ENCODE data around the gene CASR.

CASR gene

DNA sequence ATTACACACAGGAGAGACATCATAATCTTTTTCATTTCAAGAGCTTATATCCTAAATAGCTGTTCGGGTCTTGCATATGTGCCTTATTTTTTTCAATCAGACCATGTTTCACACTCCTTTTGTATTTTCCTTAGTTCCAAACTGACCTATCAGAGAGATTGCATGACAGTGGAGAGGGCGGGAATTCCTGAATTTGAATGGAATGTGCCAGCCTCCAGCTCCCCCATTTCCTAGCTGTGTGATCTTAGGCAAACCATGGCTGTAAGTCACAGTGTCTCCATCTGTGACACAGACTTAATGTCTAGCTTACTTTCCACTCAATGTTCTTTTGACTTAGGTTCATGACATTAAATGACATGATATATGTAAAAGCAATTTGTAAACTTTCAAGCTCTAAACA lies 79.6 kb downstream of the CASR start:
- DNase-seq = no peak

DNA sequence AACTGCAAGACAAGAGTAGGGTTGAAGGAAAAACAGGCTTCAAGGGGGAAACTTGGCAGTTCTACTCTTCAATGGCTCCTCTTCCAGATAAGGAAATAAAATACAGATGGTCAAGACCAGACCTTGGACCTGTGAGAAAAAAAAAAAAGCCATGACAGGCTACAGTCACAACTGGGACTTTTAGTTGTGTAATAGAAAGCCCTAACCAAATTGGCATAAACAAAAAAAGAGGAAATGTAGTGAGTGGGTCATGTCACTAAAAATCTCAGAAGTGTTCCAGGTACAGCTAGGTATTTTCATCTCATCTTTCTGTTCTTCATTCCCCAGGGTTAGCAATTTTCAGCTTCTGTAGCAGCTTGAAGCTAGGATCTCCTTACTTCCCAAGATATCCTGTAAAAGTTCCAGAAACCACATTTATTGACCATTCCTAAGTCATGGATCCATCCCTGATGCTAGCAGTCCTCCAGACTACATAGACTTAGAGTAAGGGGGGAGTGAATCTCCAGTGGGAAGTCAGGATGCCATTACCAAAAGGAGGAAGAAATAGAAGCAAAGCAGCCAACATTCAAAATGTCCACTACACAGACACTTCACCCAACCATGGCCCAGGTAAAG lies 80.6 kb downstream of the CASR start:
- no peak for DNase-seq

DNA sequence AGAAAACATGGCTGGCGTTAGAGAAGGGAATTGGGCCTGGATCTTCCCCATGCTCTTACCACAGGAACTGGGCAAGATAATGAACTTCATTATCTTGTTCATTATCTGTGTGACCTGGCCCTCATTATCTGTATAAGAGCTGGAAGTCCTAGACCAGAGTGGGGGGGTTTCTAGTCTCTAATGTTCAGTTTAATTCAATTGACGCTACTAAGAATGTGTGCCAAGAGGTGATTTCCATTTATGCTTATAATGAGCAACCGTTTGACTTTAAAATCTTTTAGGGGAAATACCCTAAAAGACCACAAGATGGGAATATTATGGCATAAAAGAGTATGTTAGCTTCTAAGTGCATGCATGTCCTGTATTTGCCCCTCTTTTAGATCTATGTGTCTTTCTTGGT lies 82.5 kb downstream of the CASR start:
- no peak for DNase-seq

DNA sequence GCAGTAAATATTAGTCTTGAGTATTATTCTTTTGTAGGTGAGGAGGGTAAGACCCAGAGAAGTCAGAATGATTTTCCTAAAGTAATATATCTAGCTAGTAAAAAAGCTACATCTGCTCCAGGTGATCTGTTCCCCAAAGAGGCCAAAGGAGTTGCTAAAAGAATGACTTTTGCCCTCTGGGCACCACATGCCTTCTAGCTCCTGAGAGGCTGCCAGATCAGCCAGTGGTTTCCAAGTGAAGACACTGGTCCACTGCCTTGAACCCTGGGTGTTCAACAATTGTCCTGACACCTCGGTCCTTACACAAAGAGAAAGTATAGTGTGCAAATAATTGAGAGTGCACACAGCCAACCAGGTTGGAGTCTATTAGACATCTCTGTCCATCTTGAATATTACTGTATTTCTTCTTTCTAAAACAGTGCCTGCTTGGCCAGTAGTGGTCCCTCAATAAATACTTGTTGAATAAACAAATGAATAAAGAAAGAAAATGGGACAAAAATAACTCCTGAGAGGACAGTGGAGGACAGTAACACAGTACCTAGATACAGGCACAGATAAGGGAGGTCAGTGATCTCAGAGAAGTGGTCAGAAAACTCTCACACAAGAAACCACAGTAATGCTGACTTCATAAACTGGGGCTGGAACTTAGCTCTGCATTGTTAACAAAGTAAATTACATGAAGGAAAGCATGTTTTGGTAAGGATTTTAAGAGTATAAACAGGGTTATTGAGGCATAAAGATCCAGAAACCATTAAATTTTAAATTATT lies 85.0 kb downstream of the CASR start:
- DNase-seq = no peak

DNA sequence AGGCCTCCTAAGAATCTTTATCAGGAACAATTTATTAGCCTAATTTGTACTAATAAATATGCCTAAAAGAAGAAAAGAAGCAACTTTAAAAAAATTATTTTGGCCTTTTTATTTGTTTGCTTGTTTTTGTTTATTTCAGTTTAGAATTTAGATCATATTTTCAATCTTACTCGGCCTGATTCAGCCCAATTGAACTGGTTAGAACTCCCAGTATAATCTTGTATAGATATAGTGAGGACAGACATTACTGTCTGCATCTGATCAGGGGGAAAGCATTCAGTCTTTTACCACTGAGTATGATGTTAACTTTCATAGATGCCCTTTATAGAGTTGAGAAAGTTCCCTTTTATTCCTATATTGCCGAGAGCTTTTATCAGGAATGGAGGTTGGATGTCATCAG lies 85.6 kb downstream of the CASR start:
- DNase-seq = no peak

DNA sequence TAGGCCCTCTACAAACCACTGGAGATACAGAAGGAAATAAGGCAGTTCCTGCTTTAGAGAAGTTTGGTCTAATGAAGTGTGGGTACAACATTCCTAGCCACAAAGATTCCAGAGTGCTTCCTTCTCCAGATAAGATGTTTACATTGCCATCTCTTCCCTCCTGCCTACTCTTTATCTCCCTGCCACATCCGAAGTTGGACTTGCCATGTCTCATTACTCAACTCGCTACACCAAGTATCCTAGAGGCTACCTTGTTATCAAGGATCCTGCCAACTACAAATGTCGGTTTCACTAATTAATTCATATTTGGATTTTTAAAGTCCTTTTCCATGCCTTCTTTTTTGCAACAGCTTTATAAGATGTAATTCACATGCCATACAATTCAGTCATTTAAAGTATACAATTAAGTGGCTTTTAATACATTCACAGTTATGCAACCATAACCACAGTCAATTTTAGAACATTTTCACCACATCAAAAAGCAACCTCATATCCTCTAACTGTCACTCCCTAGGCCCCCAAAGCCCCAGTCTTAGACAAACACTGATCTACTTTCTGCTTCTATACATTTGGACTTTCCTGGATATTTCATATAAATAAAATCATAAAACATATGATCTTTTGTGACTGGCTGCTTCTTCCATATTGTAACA lies 87.9 kb downstream of the CASR start:
- no peak for DNase-seq

DNA sequence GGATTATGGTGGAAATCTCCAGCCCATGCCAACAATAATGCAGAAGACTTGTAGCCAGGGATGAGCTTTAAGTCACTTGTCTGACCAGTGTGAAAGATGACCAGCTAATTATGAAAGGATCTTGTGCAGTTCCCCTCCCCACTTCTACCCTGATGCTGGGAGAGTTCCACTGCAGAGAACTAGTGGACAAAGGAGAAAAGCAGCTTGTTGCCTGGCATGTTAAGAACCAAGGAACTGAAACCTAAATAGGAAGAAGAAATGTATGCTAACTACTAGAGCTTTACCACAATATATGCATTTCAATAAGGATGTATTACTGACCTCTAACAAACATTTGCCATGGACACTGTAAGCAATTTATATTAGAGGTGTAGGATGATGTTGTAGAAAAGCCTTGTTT lies 89.4 kb downstream of the CASR start:
- DNase-seq = no peak

DNA sequence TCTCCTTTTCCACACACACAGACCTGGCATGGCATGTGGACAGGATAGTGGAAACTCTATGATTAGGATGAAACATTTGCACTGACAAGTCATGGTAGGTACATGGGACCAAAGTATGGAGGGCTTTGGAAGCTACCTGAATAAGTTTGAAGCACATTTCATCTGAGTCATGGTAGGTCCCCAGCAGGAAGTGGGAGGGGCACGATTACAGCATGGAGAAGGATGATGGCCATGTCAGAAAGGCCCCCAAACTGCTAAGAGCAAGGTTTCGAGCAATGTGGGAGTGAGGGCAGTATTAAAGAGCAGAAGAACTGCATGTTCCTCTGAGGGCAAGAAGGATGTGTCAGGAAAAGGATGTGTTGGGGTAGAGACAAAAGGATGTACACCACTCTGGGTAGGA lies 90.0 kb downstream of the CASR start:
- DNase-seq = no peak

DNA sequence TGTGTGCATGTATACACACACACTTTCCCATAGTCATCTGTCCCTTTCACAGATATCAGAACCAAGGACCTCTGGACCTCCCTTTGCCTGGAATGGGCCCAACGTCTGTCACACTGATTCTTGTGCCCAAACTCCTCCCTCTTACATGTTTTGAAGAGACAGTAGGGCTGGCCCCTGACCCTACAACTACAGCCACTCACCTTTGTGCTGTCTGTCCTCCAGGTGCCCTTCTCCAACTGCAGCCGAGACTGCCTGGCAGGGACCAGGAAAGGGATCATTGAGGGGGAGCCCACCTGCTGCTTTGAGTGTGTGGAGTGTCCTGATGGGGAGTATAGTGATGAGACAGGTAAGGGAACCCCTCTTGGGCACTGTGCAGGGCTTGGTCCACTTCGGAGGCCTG lies 98.4 kb downstream of the CASR start:
- DNase-seq = no peak

DNA sequence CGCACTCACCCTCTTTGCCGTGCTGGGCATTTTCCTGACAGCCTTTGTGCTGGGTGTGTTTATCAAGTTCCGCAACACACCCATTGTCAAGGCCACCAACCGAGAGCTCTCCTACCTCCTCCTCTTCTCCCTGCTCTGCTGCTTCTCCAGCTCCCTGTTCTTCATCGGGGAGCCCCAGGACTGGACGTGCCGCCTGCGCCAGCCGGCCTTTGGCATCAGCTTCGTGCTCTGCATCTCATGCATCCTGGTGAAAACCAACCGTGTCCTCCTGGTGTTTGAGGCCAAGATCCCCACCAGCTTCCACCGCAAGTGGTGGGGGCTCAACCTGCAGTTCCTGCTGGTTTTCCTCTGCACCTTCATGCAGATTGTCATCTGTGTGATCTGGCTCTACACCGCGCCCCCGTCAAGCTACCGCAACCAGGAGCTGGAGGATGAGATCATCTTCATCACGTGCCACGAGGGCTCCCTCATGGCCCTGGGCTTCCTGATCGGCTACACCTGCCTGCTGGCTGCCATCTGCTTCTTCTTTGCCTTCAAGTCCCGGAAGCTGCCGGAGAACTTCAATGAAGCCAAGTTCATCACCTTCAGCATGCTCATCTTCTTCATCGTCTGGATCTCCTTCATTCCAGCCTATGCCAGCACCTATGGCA lies 100.5 kb downstream of the CASR start:
- no peak for DNase-seq

DNA sequence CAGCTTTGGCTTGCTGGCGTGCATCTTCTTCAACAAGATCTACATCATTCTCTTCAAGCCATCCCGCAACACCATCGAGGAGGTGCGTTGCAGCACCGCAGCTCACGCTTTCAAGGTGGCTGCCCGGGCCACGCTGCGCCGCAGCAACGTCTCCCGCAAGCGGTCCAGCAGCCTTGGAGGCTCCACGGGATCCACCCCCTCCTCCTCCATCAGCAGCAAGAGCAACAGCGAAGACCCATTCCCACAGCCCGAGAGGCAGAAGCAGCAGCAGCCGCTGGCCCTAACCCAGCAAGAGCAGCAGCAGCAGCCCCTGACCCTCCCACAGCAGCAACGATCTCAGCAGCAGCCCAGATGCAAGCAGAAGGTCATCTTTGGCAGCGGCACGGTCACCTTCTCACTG lies 101.0 kb downstream of the CASR start:
- no peak for DNase-seq

DNA sequence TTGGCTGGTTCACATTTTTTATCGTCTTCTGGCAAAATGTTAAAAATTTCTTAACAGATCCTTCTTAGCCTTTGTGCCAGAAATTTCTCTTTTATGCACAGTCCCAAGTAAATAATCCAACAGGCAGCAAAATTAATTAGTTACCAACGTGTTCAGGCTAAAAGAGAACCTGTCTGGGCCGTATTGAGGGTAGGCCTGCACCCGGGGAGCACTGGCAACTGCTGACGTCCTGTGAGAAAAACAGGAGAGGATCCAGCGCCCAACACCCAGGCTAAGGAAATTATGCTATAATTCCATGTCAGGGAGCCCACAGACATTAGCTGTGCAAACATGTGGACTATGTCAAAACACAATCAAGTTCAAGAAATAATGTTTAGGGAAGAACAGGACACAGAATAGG lies 110.9 kb downstream of the CASR start:
- DNase-seq = no peak

DNA sequence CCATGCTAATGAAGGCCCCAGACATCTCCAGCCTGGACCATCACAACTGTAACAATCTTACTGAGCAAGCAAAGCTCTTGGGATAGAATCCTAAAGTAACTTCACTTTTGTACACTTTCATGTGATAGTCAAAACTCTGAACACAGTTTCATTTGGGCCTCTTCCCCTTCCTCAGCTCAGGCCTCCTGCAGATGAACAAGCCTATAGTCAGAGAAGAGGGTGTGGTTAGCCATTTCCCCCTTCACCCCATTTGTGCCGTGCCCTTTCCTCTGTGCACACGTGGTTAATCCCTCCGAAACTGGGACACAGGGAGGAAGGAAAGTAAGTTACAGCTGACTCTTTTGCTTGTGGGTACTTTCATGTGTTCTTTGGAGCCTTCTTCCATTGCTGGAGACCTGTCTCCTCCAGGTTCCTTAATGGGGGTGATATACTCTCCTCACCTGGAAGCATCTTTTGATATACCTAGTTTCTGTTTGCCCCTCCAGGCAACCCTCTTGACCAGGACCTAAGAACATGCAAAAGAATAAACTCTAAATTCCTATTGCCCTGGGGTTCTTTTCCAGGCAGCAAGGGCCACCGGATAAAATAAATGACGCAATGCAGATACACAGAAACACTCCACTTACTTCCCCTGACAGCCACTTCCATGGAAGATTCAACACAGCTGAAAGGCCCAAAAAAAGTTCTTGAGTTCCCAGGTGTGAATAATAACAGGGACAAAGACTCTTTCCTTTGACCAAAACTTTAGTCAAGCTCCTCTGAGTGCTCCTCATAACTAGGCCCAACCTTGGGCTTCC lies 112.0 kb downstream of the CASR start:
- no peak for DNase-seq

DNA sequence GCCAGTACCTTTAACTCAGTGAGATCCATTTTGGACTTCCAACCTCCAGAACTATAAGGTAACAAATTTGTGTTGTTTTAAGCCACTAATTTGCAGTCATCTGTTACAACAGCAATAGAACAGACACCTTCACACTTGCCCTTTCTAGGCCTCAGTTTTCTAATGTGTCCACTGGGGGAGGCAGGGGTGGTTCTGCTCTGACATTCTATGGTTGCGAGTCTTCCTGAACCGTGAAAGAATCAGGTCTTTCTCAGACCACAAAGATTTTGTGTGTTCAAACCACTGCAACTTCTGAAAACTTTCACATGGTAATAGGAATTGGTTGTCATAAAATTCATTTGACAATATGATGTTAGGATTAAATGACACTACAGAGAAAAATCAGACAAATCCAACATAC lies 114.8 kb downstream of the CASR start:
- DNase-seq = no peak

DNA sequence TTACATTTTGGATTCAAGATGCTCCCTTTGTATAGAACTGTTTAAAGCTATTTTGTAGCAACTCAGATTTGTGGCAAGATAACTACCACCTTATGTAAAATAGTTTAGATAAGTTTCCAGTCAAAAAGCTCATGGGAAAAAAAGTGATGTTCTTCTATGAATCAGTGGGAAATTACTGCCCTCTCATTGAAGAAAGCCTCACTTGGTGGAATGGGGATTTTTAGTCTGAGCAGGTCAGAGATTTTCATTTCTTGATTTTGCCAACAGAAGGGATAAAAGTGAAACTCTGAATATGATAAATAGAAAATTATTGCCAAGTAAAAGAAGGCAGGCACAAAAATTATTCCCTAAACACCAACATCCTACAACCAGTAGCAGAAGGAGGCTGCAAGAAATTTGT lies 115.7 kb downstream of the CASR start:
- no peak for DNase-seq

DNA sequence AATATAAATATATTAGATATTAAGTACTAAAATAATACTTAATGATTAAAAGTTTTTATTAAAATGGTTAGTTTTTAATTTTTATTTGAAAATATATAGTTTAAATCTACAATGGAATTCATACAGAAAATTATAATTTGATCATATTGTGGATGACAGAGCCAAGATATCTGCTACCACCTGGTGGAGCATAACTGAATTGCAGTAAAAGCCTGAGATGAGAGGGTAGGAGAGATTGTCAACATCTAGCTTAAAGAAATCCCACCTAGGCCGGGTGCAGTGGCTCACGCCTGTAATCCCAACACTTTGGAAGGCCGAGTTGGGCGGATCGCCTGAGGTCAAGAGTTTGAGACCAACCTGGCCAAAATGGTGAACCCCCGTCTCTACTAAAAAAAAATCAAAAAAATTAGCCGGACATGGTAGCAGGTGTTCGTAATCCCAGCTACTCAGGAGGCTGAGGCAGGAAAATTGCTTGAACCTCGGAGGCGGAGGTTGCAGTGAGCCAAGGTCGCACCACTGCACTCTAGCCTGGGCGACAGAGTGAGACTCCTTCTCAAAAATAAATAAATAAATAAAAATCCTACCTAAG lies 116.5 kb downstream of the CASR start:
- no peak for DNase-seq

DNA sequence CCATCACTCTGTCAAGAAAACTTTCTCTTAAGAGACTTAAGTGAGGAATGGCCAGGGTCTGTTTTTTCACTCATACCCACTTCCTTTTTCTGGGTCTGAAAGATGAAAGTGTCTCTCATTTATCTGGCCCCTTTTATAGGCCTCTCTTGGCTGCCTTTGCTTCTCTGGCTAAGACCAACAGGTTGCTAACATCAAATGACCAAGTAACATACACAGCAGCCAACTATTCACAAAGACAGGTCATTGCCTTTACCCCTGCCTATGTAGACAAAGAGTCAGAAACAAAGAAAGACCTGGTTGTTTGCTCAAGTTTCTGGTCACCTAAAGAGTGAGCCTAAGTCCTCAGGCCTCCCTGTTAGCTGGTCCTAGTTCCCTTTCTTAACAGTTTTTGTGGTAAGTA lies 117.6 kb downstream of the CASR start:
- DNase-seq = no peak

DNA sequence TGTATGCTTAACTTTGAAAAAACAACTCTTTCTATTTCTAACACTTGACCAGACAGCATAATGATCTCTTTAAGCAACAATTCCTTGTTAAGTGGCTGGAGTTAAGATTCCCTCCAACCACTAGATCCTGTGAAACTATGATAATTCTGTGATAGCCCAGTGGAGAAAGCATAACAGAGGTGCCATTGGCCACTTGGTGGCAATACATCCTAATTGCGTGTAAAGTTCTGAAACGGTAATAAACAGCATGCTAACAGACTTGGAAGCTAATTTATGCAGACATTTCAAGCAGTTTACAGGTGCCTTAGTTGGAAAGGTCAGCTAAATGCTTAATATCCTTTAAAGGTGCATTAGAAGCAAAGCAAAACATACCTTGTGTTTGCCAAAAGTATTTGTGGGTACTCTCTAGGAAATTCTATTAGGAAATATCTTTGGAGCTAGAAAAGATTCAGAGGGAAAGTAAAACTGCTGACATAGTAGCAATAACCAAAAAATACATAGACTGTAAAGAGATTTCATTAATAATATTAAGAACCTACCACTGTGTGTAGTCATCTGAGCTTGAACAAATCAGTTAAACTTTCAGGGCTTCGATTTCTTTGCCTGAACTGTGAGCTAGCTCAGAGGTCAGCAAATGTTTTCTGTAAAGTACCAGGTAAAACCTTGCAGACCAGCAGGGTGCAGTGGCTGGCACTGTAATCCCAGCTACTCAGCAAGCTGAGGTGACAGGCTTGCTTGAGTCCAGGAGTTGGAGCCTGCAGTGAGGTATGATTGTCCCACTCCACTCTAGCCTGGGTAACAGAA lies 122.6 kb downstream of the CASR start:
- peak in 1 of 2 experiments; percentile 16 for DNase-seq

DNA sequence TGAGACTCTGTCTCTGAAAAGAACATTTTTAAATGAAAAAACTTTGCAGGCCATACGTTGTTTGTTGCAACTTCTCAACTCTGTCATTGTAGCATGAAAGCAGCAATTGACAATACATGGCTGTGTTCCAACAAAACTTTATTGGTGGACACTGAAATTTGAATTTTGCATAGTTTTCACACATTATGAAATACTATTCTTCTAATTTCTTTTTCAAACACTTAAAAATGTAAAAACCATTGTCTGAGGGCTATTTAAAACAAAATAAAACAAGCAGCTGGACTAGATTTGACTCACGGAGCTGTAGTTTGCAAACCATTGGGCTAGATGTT lies 123.1 kb downstream of the CASR start:
- no peak for DNase-seq

DNA sequence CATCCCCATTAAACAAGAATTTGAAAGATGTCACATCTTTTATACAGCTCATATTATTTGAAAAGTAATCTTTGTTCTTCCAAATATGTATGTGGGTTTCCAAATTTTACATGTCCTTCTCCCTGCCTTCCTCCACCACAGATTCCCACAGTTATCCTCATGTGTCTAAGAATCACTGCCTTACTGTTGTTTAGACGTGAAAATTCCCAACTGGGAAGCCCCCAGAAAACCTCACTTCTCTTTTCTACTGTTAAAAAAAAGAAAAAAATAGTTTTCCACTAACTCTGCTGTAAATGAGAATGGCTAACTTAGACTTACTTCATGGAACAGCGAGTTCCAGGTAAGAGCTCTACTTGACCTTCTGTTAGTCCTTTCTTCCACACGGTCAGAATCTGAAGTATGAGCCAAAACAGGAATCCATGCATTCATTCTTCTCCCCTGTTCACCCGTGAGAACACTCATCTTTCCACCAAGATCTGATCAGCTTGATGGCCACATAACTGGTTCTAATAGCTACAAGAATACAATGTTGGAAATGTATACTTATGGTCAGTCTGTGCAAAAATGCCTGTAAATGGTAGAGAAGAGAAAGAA lies 123.7 kb downstream of the CASR start:
- DNase-seq = no peak

DNA sequence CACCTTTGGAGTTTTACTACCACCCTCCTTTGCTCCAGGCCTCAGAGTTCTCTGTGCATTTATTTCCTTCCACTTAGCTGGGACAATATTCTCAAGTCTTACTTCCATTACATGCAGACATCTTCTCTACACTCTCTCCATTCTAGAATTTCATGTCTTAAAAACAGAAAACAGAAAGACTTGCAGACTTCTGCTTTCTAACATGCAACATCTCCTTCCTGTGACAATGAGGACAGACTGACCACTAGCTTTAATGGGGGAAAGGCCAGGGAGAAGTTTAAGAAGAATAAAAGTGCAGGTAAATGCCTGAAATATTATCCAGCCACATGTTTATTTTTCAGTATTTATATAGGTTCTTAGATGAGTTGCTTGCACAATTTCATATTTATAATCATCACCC lies 124.5 kb downstream of the CASR start:
- no peak for DNase-seq

DNA sequence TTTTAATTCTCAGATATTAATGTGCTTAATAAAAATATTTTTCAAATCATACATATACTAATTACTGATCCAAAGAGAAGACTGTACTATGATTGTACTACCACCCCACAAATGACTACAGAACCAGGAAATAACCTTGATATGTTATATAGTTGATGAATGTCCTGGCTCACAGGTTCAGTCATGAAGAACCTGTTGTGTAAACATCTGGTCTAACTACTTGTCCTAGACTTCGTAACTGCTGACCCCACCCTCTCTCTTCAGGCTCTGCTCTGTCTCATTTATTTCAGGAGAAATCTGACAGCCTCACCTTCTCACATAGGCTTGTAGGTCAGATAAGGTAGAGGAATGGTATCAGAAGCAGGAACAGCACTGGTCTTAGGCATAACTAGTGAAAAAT lies 126.9 kb downstream of the CASR start:
- DNase-seq = no peak

Measured in SW 1271 (cell line).